HG03159 (cell line): Measurements from ENCODE around the gene SLC6A13.

Experiments
- ATAC-seq: cut with Tn5 transposase; IDR thresholded peaks from one replicate; pipeline ENCODE4 v1.9.1; 2021; ENCODE audit warnings: mild to moderate bottlenecking, moderate library complexity; ENCODE audit not compliant: unreplicated experiment

SLC6A13 gene

GRCh38 chr12:234891-235415 lies 27.7 kb downstream of the SLC6A13 start:
- no peak for ATAC-seq

DNA sequence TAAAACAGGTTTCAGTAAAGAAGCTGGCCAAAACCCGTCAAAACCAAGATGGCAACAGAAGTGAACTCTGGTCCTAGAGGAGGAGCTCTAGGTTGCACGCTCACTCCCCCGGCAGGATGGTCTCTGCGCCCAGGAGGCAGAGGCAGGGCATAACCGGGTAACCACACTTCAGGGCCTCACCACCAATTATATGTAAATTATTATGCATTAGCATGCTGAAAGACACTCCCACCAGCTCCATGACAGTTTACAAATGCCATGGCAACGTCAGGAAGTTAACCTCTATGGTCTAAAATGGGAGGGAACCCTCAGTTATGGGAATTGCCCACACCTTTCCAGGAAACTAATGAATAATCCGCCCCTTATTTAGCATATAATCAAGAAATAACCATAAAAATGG lies 28.6 kb downstream of the SLC6A13 start:
- no peak for ATAC-seq

DNA sequence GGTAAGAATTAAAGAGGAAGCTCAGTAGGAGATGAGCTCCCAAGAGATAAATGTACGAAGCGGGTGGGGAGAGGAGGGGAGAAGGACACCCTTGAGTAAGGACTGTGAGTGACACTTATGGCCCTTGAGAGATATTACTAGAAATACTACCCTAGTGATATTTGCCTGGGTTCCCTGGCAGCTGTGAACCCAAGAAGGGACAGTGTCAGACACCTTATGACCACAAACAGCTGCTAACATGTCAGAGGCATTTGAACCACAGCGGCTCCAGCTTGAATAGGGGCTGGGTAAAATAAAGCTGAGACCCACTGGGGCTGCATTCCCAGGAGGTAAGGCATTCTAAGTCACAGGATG lies 29.0 kb downstream of the SLC6A13 start:
- ATAC-seq, result no peak

- no peak for ATAC-seq
Measured at GRCh38 chr12:232731-233614, 29.7 kb downstream of the SLC6A13 start.

GRCh38 chr12:230925-231671 lies 31.5 kb downstream of the SLC6A13 start:
- no peak for ATAC-seq

- ATAC-seq, result no peak
Measured at GRCh38 chr12:229441-230191, 33.0 kb downstream of the SLC6A13 start.

DNA sequence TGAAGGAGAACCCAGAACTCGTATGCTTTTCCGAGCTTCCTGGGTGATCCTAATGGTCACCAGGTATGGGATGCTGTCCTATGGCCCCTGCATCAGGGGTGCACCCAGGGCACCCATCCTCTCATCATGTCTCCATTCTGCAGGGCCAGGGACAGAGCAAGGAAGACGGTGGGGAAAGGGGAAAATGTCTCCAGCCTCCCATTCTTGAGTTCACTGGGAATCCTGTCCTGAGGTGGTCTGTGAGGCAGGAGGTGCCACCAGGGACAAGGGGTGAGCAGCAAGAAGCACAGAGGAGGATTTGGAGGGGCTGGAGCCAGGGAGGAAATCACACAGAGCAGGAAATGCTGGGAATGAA lies 33.8 kb downstream of the SLC6A13 start:
- no peak for ATAC-seq

DNA sequence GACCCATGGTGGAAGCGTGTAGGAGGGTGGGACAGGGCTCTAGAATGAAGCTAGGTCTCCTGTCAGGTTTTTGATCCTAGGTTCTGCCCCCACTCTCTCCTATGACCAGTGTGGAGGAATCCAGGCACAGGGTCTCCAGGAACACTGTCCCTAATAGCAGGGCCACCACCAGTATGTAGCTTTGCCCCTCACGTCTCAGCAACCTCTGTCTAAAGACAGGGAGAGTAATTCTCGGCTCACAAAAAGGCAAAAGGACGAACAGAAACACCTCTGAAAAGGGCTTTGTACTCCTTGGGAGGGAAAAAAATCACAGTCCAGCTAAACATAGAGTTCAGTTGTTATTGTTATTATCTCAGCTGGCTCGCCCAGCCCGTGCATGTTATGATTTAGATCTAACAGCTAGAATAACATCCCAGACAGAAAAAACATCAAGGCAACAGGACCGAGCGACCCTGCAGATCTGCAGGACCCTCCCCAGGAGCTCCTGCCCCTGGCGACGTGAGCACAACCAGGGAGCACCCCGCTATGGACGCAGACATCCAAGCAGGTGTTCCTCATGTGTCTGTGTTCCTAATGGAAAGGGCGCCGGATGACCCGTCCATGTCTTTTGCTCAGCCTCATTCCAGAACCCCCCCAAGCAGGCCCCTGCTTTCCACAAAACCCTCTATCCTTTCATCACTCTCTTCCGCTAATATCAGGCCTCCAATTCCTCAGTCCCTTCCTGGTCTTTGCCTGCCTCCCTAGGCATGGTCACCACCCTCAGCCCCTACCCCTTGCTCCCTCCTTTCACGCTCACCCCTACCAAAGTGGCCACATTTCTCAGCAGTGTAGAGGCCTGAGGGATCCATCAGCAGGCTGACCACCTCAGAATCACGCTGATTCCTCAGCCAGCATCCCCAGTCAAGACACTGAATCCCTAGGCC lies 34.5 kb downstream of the SLC6A13 start:
- ATAC-seq, result no peak

DNA sequence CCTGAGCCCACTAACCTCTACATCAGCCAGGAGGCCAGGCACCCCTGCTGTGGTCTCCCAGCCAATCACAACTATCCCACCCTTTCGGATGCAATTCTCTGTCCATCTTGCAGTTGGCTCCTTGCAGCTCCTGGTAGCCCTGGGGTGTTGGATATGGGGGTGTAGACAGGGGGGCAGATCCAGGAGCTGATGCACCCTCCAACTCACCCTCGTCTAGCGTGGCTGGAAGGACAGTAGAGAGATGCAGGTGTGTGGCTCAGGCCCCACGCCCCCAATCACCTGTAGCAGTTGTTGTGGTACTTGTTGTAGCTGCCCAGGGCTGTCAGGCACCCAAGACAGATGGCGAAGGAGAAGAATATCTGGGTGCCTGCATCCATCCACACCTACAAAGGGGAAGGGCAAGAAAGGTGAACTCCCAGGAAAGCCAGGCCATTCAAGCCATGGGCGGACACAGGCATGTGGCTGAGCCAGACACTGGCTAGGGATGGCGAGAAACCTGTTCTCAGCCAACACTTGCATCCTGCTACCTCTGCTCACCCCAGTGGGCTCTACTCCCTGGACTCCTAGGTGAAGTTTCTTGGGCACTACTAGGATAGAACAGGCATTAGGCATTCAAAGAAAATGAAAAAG lies 35.2 kb downstream of the SLC6A13 start:
- no peak for ATAC-seq

GRCh38 chr12:226401-226800 lies 36.2 kb downstream of the SLC6A13 start:
- no peak for ATAC-seq

- ATAC-seq, result no peak
Measured at GRCh38 chr12:225012-225411, 37.6 kb downstream of the SLC6A13 start.

- no peak for ATAC-seq
Measured at GRCh38 chr12:224330-224729, 38.3 kb downstream of the SLC6A13 start.

GRCh38 chr12:223841-224240 lies 38.8 kb downstream of the SLC6A13 start:
- no peak for ATAC-seq

GRCh38 chr12:221736-222135 lies 40.9 kb downstream of the SLC6A13 start:
- ATAC-seq, result no peak

DNA sequence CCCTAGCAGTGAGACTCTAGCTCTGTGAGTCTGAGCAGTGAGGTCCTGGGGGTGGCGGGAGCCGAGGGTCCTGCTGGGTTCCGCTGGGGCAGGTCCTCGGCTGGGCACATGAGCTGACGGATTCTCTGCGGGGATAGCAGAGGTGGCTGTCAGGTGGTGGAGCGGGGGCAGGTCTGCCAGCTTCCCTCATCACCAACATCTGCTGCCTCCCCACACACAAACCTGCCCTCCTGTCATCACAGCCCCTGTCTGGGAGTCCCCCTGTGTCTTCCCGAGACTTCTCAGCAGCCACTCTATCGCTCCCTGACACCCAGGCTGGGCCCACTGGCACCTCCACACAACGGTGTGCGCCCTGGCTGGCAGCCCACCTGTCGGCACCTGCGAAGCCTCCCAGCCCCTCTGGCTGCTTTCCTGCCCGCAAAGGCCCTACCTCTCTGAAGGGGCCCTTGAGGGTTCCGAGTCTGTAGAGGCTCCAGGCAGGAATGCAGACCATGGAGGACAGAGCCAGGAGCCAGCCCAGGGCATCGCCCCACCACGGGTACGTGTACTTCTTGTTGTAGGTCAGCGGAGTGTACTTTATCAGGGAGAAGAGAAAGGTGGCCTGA lies 41.6 kb downstream of the SLC6A13 start:
- ATAC-seq, result no peak

DNA sequence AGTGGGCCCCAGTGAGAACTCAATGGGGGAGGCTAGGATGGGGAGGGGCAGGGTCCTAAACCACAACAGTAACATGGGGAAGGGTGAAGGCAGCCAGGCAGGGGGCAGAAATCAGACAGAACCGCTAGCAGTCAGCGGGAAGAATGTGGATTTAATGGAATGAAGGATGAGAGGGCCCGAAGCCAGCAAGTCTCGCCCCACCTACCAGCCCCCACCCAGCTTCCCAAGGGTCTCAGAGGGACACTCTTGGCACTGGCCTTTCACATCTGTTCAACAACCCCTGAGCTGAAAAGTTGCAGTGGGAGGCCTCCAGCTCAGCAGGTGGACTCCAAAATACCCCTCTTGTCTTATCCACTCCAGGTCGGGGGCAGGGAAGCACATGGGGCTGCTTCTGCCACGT lies 42.1 kb downstream of the SLC6A13 start:
- no peak for ATAC-seq

- ATAC-seq, result no peak
Measured at GRCh38 chr12:219891-220352, 42.7 kb downstream of the SLC6A13 start.

DNA sequence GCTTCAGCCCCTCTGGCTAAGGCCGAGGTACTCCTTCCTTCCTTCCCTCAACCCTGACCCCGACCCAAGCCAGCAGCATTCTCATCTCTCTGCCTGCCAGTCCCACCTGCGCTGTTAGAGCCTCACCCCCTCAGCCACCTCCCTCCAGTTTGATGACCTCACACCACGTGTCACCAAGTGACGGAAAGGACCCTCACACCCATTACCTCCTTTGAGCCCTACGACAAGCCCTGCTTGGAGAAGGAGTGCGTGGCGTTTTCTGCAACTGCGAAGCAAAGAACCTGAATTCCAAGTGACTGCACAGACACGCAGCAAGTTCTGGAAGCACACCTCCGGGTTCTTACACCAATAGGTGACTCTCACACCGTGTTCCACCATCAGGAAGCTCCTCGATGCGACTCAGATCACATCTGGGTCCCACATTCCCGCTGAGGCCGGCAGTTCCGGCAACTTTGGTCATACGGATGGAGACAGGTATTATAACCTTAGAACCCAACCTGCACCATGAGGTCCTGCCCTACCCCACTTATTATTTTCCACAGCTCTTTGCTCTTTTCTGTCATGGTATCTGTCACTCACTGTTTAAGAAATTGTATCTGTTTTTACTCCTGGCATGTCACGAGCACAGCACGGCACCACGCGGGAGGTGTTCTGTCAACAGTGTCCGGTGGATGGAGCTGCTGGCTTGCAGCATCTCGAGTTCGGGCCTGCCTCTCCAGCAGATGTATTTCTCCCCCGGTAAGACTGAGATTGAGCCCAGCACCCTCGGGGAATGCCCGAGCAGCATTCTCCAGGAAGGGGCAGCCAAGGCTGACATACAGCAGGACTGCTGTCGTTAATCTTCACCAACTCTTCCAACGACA lies 43.7 kb downstream of the SLC6A13 start:
- ATAC-seq, result no peak
